HCT116 (cell line): Measurements from ENCODE around the gene ATF5. TPM values are rescaled to one million over a fixed set of nuclear protein-coding genes. Genes with fewer than 3 reads are reported as not detected.

Experiments
- ATAC-seq: fragments of 200-7000 bp; cut with Tn5 transposase; 2 replicates; pipeline ENCODE4 v1.9.1; 2020; ENCODE audit warnings: mild to moderate bottlenecking, moderate library complexity
- BruUV-seq: library from RNA; stranded (reverse); fragments of 400-500 nt; replicated peaks from 2 replicates; lab custom pipeline; 2021; lab: Mats Ljungman, UMichigan
- CTCF ChIA-PET: fragments of 300-600 bp; sonication (Branson Sonifier 250); formaldehyde crosslinking; loops from one replicate; lab custom pipeline; 2021; ENCODE audit warnings: antibody characterized with exemption; lab: Charles Lee
- POLR2A ChIA-PET: fragments of 300-600, 350-600 bp; sonication (Branson Sonifier 250); formaldehyde crosslinking; loops from one replicate; lab custom pipeline; 2021; ENCODE audit warnings: antibody characterized with exemption; lab: Charles Lee
- RAD21 ChIA-PET, 2 experiments: fragments of 300-600 bp; sonication (Branson Sonifier 250); formaldehyde crosslinking; loops; one replicate each; lab custom pipeline; 2023; ENCODE audit warnings: low total read pairs in 2 of 2; ENCODE audit not compliant: uncharacterized antibody in 2 of 2, unreplicated experiment in 2 of 2, low non-redundant PET in 1 of 2; lab: Charles Lee
- DNase-seq: peaks from one replicate; pipeline ENCODE4 v3.0.0-alpha.2; 2010; ENCODE audit warnings: low read depth, low spot score
- H2AFZ ChIP-seq: fragments of 200-600 bp; shearing (Covaris generic), sonication (generic); 2 replicates; pipeline ENCODE4 v1.6.1; 2017; ENCODE audit warnings: low read depth, mixed run types, mixed read lengths, antibody characterized with exemption, low read length; ENCODE audit not compliant: poor library complexity, severe bottlenecking
- H3K27ac ChIP-seq: 2 replicates; pipeline ENCODE4 v1.5.1; 2012; ENCODE audit warnings: low read depth, low read length
- H3K27me3 ChIP-seq: fragments of 200-600 bp; sonication (generic); 2 replicates; pipeline ENCODE4 v1.6.1; 2016; ENCODE audit warnings: mixed run types, low read length, mixed read lengths; ENCODE audit not compliant: insufficient read depth
- H3K36me3 ChIP-seq, 2 experiments: fragments of 200-500 bp in 1 of 2; fragments of 200-600 bp in 1 of 2; sonication (Bioruptor generic) in 1 of 2; sonication (generic) in 1 of 2; 2 replicates each; pipeline versions ENCODE4 v1.5.1 to v1.6.1; 2014 to 2016; ENCODE audit warnings: low read length in 2 of 2, inconsistent platforms in 1 of 2, mixed read lengths in 1 of 2, mixed run types in 1 of 2; ENCODE audit not compliant: insufficient read depth in 2 of 2, control insufficient read depth in 1 of 2
- H3K4me1 ChIP-seq, 2 experiments: fragments of 200-600 bp in 1 of 2; sonication (generic) in 1 of 2; 2 replicates each; pipeline versions ENCODE4 v1.5.1 to v1.6.1; 2012 to 2017; ENCODE audit warnings: low read length in 2 of 2, inconsistent platforms in 1 of 2, mild to moderate bottlenecking in 1 of 2, mixed read lengths in 1 of 2, mixed run types in 1 of 2, moderate library complexity in 1 of 2; ENCODE audit not compliant: insufficient read depth in 2 of 2, control insufficient read depth in 1 of 2
- H3K4me2 ChIP-seq: fragments of 200-600 bp; sonication (generic); 2 replicates; pipeline ENCODE4 v1.6.1; 2017; ENCODE audit warnings: mixed run types, low read length, mixed read lengths
- H3K4me3 ChIP-seq, 2 experiments: fragments of 200-600 bp in 1 of 2; sonication (generic) in 1 of 2; replicated peaks in 1 of 2; 2 replicates each; pipeline ENCODE4 v1.5.1; 2011 to 2016; ENCODE audit warnings: low read length in 2 of 2, control low read depth in 1 of 2, low read depth in 1 of 2, mild to moderate bottlenecking in 1 of 2, mixed read lengths in 1 of 2, mixed run types in 1 of 2
- H3K79me2 ChIP-seq: fragments of 200-600 bp; sonication (generic); 2 replicates; pipeline ENCODE4 v1.6.1; 2017; ENCODE audit warnings: mild to moderate bottlenecking, mixed run types, low read length, moderate library complexity, mixed read lengths; ENCODE audit not compliant: insufficient read depth
- H3K9ac ChIP-seq: fragments of 200-600 bp; sonication (generic); 2 replicates; pipeline ENCODE4 v1.6.1; 2016; ENCODE audit warnings: low read length, mixed read lengths
- H3K9me2 ChIP-seq: fragments of 200-600 bp; sonication (generic), shearing (Covaris generic); 2 replicates; pipeline ENCODE4 v1.6.1; 2017; ENCODE audit warnings: mixed run types, mild to moderate bottlenecking, moderate library complexity; ENCODE audit not compliant: insufficient read depth
- H3K9me3 ChIP-seq, 2 experiments: fragments of 200-500 bp in 1 of 2; fragments of 200-600 bp in 1 of 2; sonication (Bioruptor generic) in 1 of 2; sonication (generic) in 1 of 2; 2 replicates each; pipeline ENCODE4 v1.6.1; 2014 to 2017; ENCODE audit warnings: low read length in 2 of 2, mixed read lengths in 2 of 2, inconsistent platforms in 1 of 2, low read depth in 1 of 2, mild to moderate bottlenecking in 1 of 2, mixed run types in 1 of 2, moderate library complexity in 1 of 2; ENCODE audit not compliant: control insufficient read depth in 1 of 2, insufficient read depth in 1 of 2
- H4K20me1 ChIP-seq: fragments of 200-600 bp; sonication (generic), shearing (Covaris generic); 2 replicates; pipeline ENCODE4 v1.6.1; 2017; ENCODE audit warnings: mixed run types, mild to moderate bottlenecking, moderate library complexity; ENCODE audit not compliant: insufficient read depth
- CEBPB ChIP-seq: IDR thresholded peaks from 2 replicates; pipeline ENCODE4 v1.6.1; 2012; ENCODE audit warnings: low read depth
- CTCF ChIP-seq, 3 experiments: fragments of 200-600 bp in 1 of 3; sonication (generic) in 1 of 3; IDR thresholded peaks in 2 of 3; conservative IDR thresholded peaks in 1 of 3; 2 replicates each; pipeline ENCODE4 v1.5.1; 2012 to 2017; ENCODE audit warnings: low read depth in 2 of 3, low read length in 2 of 3, antibody characterized with exemption in 1 of 3, borderline replicate concordance in 1 of 3, control low read depth in 1 of 3, mild to moderate bottlenecking in 1 of 3, mixed read lengths in 1 of 3, mixed run types in 1 of 3, moderate library complexity in 1 of 3; ENCODE audit not compliant: insufficient read depth in 1 of 3
- EZH2phosphoT487 ChIP-seq: fragments of 200-600 bp; IDR thresholded peaks from 2 replicates; pipeline ENCODE4 v1.6.1; 2018; ENCODE audit warnings: antibody characterized with exemption, borderline replicate concordance
- MAX ChIP-seq: IDR thresholded peaks from 2 replicates; pipeline ENCODE4 v1.6.1; 2012
- POLR2AphosphoS5 ChIP-seq: IDR thresholded peaks from 2 replicates; pipeline ENCODE4 v1.6.1; 2011; ENCODE audit warnings: mild to moderate bottlenecking, low read depth, low read length, moderate library complexity
- RAD21 ChIP-seq: IDR thresholded peaks from 2 replicates; pipeline ENCODE4 v1.6.1; 2012; ENCODE audit warnings: low read depth, mild to moderate bottlenecking
- REST ChIP-seq: IDR thresholded peaks from 2 replicates; pipeline ENCODE4 v1.6.1; 2012; ENCODE audit warnings: low read depth
- ZFX ChIP-seq: fragments of 450-650 bp; IDR thresholded peaks from 2 replicates; pipeline ENCODE4 v1.6.1; 2017
- intact Hi-C: fragments of 100-400 bp; cut with micrococcal nuclease; formaldehyde crosslinking; loops from 2 replicates; pipeline ENCODE4 v1.10.0; 2022
- total RNA-seq: library from RNA; stranded (reverse); gene quantifications from one replicate; pipeline ENCODE4 v1.2.1, GENCODE V29; 2021; ENCODE audit not compliant: unreplicated experiment

The ATF5 gene
- total RNA-seq, 1 experiment from 2014 or later = 28.2 TPM

GRCh38 chr19:49920624-49921363, 8.2 kb upstream of the ATF5 start:
- H3K9ac ChIP-seq = no peak overlapping the region
- no peaks in the 10 kb centered on the region for H3K9me2 ChIP-seq
- H3K27me3 ChIP-seq = no peaks in the 10 kb centered on the region
- H3K9me3 ChIP-seq = no peaks in the 10 kb centered on the region
- no TSS peak for BruUV-seq
- no peak overlapping the region for H3K27ac ChIP-seq
- H3K4me1 ChIP-seq = no peaks in the 10 kb centered on the region
- POLR2A ChIA-PET = no interaction called here
- DNase-seq = no peak
- no peak overlapping the region for H2AFZ ChIP-seq
- no peak for ATAC-seq
- peaks cover 28 to 43% of the 10 kb centered on the region in 2 experiments for H3K36me3 ChIP-seq
- no peak overlapping the region for H3K4me3 ChIP-seq
- CTCF ChIA-PET = no interaction called here
- RAD21 ChIA-PET = no interaction called here
- TF ChIP-seq EZH2phosphoT487 (no peak), RAD21 (no peak), CTCF (IDR thresholded peaks at IDR 0.05 in 2 of 3, conservative IDR thresholded peaks at IDR 0.05 in 1 of 3; ENCODE audit: borderline replicate concordance in 1 of 3, insufficient read depth in 1 of 3, low read depth in 2 of 3, low read length in 2 of 3) (no peak), MAX (no peak), REST (no peak), ZFX (no peak), CEBPB (no peak), POLR2AphosphoS5 (no peak)
- TF ChIP-seq, all 23 proteins: peak for 0
- Histone ChIP-seq H4K20me1 (peaks cover 7% of the 10 kb centered on the region; the same call in 1 of the 2 replicates), H3K4me2 (no peak overlapping the region), H3K79me2 (peaks cover 98% of the 10 kb centered on the region)
- intact Hi-C loops = no loop called here
